Small intestine (tissue), 7 donors: ENCODE results near the gene LMOD1. TPM values are rescaled to one million over a fixed set of nuclear protein-coding genes. Genes with fewer than 3 reads are reported as not detected.

Experiments
- DNase-seq, 2 donors: peaks; one replicate each; pipeline versions ENCODE4 v3.0.0 to v3.0.0-alpha.2; 2013
- FAIRE-seq: peaks from 2 replicates; lab custom pipeline; 2012; peaks lifted over from hg19 to GRCh38; lab: Jason Lieb, UNC
- H3K27ac ChIP-seq, 3 donors: one replicate each; pipeline ENCODE4 v1.5.1; 2013; ENCODE audit warnings: low read length in 2 of 3, mild to moderate bottlenecking in 2 of 3, control low read depth in 1 of 3, inconsistent platforms in 1 of 3, low read depth in 1 of 3, moderate library complexity in 1 of 3
- H3K27me3 ChIP-seq, 3 donors: one replicate each; pipeline ENCODE4 v1.6.1; 2013; ENCODE audit warnings: low read length in 3 of 3, inconsistent platforms in 1 of 3; ENCODE audit not compliant: control insufficient read depth in 3 of 3, insufficient read depth in 3 of 3
- H3K36me3 ChIP-seq, 3 donors: one replicate each; pipeline ENCODE4 v1.6.1; 2013; ENCODE audit warnings: low read length in 3 of 3, inconsistent platforms in 1 of 3, low read depth in 1 of 3, mild to moderate bottlenecking in 1 of 3, moderate library complexity in 1 of 3; ENCODE audit not compliant: control insufficient read depth in 3 of 3, insufficient read depth in 2 of 3
- H3K4me1 ChIP-seq, 3 donors: one replicate each; pipeline ENCODE4 v1.6.1; 2013; ENCODE audit warnings: low read length in 2 of 3, inconsistent platforms in 1 of 3, low read depth in 1 of 3, mild to moderate bottlenecking in 1 of 3, moderate library complexity in 1 of 3; ENCODE audit not compliant: control insufficient read depth in 3 of 3, insufficient read depth in 2 of 3
- H3K4me3 ChIP-seq, 3 donors: one replicate each; pipeline ENCODE4 v1.5.1; 2013; ENCODE audit warnings: low read length in 3 of 3, control low read depth in 1 of 3, inconsistent platforms in 1 of 3, low read depth in 1 of 3, mild to moderate bottlenecking in 1 of 3, moderate library complexity in 1 of 3
- H3K9me3 ChIP-seq, 2 donors: one replicate each; pipeline ENCODE4 v1.6.1; 2013; ENCODE audit warnings: low read depth in 1 of 2, low read length in 1 of 2; ENCODE audit not compliant: control insufficient read depth in 2 of 2, insufficient read depth in 1 of 2
- WGBS, 3 donors: extraction: QIAGEN DNeasy Blood & Tissue Kit; methylation state at CpG; one replicate each; pipeline ENCODE4 v1.1.7; 2013; 5-methylcytosine and 5-hydroxymethylcytosine counted together
- polyA plus RNA-seq, 4 donors: library from polyadenylated mRNA; stranded (reverse) in 3 of 4; unstranded in 1 of 4; fragments of 200-250 nt in 3 of 4; fragments of 120-200 nt in 1 of 4; gene quantifications; one replicate each; pipeline versions ENCODE4 v1.2.1 to v1.2.3, GENCODE V29; 2013
- donor health status: healthy with polysubstance abuse.
- donor health status: control.
- donor health status: control.
- donor health status: Bipolar disorder and iron deficiency.
- donor health status: healthy.

The LMOD1 gene
- polyA plus RNA-seq, 4 donors: 1.1 to 39.6 (median 4.3) TPM

DNA sequence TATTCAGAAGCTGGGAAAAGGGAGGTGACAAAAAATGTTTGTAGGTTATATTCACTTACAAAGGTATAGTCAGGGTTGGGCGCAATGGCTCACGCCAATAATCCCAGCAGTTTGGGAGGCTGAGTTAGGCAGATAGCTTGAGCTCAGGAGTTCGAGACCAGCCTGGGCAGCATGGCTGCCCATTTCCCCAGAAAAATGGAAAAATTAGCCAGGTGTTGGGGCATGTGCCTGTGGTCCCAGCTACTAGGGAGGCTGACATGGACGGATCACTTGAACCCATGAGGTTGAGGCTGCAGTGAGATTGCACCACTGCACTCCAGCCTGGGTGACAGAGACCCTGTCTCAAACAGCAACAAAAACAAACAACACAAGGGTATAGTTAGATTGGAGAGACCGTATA lies 12.0 kb upstream of the LMOD1 start:
- Histone ChIP-seq H3K36me3 (peaks cover 2 to 36% (median 9%) of the 10 kb centered on the region in 3 donors), H3K27me3 (no peaks in the 10 kb centered on the region), H3K27ac (no peak overlapping the region), H3K9me3 (no peaks in the 10 kb centered on the region), H3K4me1 (peaks cover 0 to 2% (median 0%) of the 10 kb centered on the region in 3 donors), H3K4me3 (no peak overlapping the region)
- FAIRE-seq (no peak), DNase-seq (no peak)
- 81 to 94% (median 85%) methylated on average over 5 of the region's 5 CpGs for WGBS, 3 donors

- DNase-seq (no peak), FAIRE-seq (no peak)
- no peaks in the 10 kb centered on the region for H3K27me3 ChIP-seq
- peak overlapping the region; percentile 80 to 92 (median 86) for H3K4me3 ChIP-seq
- H3K36me3 ChIP-seq: peaks cover 2 to 17% (median 6%) of the 10 kb centered on the region in 3 donors
- H3K4me1 ChIP-seq: peaks cover 0 to 2% (median 0%) of the 10 kb centered on the region in 3 donors
- no peaks in the 10 kb centered on the region for H3K9me3 ChIP-seq
- H3K27ac ChIP-seq: peak overlapping the region; percentile 43 to 92 (median 87)
- 0% methylated on average over 17 of the region's 17 CpGs for WGBS, 3 donors
Measured at GRCh38 chr1:201955729-201956143, 9.4 kb upstream of the LMOD1 start.

GRCh38 chr1:201955009-201955728 lies 8.8 kb upstream of the LMOD1 start, which contains the start of gene TIMM17A:
Gene TIMM17A, plus strand, starts transcription at chr1:201955503. Its CDS starts 24 bp downstream, at chr1:201955527.
- Histone ChIP-seq H3K9me3 (no peaks in the 10 kb centered on the region), H3K4me1 (peaks cover 0 to 2% (median 0%) of the 10 kb centered on the region in 3 donors), H3K4me3 (peak within 1 kb of the TSS; percentile 80 to 92 (median 86)), H3K27me3 (no peaks in the 10 kb centered on the region), H3K27ac (peak within 1 kb of the TSS; percentile 43 to 92 (median 87)), H3K36me3 (peaks cover 2 to 15% (median 6%) of the 10 kb centered on the region in 3 donors)
- FAIRE-seq (no peak), DNase-seq (peak; percentile 98)
- 0 to 1% (median 0%) methylated on average over 36 to 43 of the region's 43 CpGs for WGBS, 3 donors

GRCh38 chr1:201954263-201955008 lies 8.1 kb upstream of the LMOD1 start:
- Histone ChIP-seq H3K36me3 (peaks cover 0 to 8% (median 6%) of the 10 kb centered on the region in 3 donors), H3K9me3 (no peaks in the 10 kb centered on the region), H3K4me1 (peaks cover 0 to 2% (median 0%) of the 10 kb centered on the region in 3 donors), H3K4me3 (peak overlapping the region in 2 of 3 donors; percentile 86 to 92), H3K27ac (peak overlapping the region in 2 of 3 donors; percentile 87 to 92), H3K27me3 (peaks cover 0 to 4% (median 0%) of the 10 kb centered on the region in 3 donors)
- DNase-seq: no peak
- WGBS, 3 donors: 48 to 56% (median 50%) methylated on average over 24 of the region's 24 CpGs
- FAIRE-seq: no peak

GRCh38 chr1:201949491-201949890 lies 3.1 kb upstream of the LMOD1 start:
- Histone ChIP-seq H3K36me3 (no peaks in the 10 kb centered on the region), H3K9me3 (no peaks in the 10 kb centered on the region), H3K27ac (no peak overlapping the region), H3K27me3 (peaks cover 0 to 38% (median 3%) of the 10 kb centered on the region in 3 donors), H3K4me1 (peaks cover 0 to 7% (median 0%) of the 10 kb centered on the region in 3 donors), H3K4me3 (no peak overlapping the region)
- DNase-seq (no peak), FAIRE-seq (no peak)

GRCh38 chr1:201947697-201948008 lies 1.3 kb upstream of the LMOD1 start:
- WGBS, 3 donors: 36 to 47% (median 37%) methylated on average over 3 of the region's 3 CpGs
- no peak for DNase-seq
- FAIRE-seq: no peak
- Histone ChIP-seq H3K4me3 (no peak overlapping the region), H3K27me3 (peaks cover 0 to 45% (median 3%) of the 10 kb centered on the region in 3 donors), H3K27ac (peak overlapping the region in 2 of 3 donors; percentile 78 to 81), H3K36me3 (no peaks in the 10 kb centered on the region), H3K4me1 (peaks cover 0 to 7% (median 0%) of the 10 kb centered on the region in 3 donors), H3K9me3 (no peaks in the 10 kb centered on the region)

DNA sequence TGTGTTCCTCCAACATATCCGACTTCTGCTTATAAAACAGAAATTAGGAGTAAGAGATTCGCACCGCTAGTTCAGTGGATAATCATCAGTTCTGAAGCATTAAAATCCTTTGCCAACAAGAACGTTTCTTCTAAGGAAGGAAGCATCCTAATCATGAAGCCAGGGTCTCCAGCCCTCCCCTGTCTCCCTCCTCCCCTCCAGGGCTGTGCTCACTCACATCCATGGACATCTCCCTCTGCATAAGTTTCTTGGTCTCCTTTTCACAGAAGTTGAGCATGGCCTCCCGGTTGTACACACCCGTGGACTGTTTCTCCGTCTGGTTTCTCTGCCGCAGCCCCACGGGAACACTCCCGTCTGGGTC lies 505 bp downstream of the LMOD1 start:
- no peaks in the 10 kb centered on the region for H3K36me3 ChIP-seq
- no peak for DNase-seq
- H3K9me3 ChIP-seq: no peaks in the 10 kb centered on the region
- WGBS, 3 donors: 28 to 29% (median 28%) methylated on average over 10 of the region's 10 CpGs
- H3K27ac ChIP-seq: peak overlapping the region in 2 of 3 donors; percentile 68 to 70
- H3K27me3 ChIP-seq: peaks cover 0 to 48% (median 3%) of the 10 kb centered on the region in 3 donors
- peak overlapping the region; percentile 21 to 47 (median 33) for H3K4me3 ChIP-seq
- peaks cover 0 to 7% (median 0%) of the 10 kb centered on the region in 3 donors for H3K4me1 ChIP-seq
- no peak for FAIRE-seq

DNA sequence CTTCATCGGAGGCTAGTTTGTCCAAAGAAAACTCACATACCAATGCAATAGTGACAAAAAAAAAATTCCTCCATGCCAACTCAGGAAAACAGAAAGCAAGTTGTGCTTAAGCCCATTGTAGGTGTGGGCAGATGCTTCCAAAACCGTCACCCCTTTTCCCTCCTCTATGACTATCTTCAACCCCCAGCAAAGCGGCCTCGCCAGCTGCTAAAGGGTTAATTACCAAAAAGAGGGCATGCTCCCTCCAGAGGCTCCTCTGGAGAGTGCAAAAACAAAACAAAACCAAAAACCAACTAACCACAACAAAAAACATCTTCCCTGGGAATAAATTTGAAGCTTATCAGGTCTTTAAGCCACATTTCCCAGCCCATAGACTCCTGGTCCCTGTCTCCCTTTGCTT lies 1.2 kb downstream of the LMOD1 start:
- Histone ChIP-seq H3K4me3 (peak overlapping the region in 2 of 3 donors; percentile 42 to 47), H3K27ac (peak overlapping the region in 1 of 3 donors; percentile 70), H3K9me3 (no peaks in the 10 kb centered on the region), H3K4me1 (peaks cover 0 to 7% (median 0%) of the 10 kb centered on the region in 3 donors), H3K27me3 (peaks cover 0 to 48% (median 3%) of the 10 kb centered on the region in 3 donors), H3K36me3 (no peaks in the 10 kb centered on the region)
- FAIRE-seq: no peak
- DNase-seq: no peak
- 52 to 78% (median 71%) methylated on average over 4 of the region's 4 CpGs for WGBS, 3 donors
